ENCODE measurements around the gene POU6F2.

DNA sequence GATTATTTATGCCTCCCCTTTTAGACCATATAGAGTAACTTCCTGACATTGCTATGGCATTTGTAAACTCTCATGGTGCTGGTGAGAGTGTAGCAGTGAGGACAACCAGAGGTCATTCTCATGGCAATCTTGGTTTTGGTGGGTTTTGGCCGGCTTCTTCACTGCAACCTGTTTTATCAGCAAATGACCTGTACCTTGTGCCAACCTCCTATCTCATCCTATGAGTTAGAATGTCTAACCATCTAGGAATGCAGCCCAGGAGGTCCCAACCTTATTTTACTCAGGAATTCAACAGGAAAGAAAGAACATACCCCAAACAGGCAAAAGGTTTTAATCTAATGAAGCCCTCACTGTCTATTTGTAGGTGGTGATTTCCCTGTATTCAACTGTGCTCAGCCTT is 383.1 kb downstream of the POU6F2 start:
- no peak for TF ChIP-seq EZH2 (optimal IDR thresholded peaks at IDR 0.05; ENCODE audit: low read depth, low read length)
- TF ChIP-seq CTCF (IDR thresholded peaks at IDR 0.05; ENCODE audit: low read length) = no peak
